Caco-2 (cell line): ENCODE measurements around the gene KCNK7. TPM values are rescaled to one million over a fixed set of nuclear protein-coding genes. Genes with fewer than 3 reads are reported as not detected.
A peak's percentile ranks its signal among the peaks of the same experiment; 100 is the strongest.

Experiments
- BruUV-seq: library from RNA; stranded (reverse); fragments of 400-500 nt; replicated peaks from 2 replicates; lab custom pipeline; 2021; lab: Mats Ljungman, UMichigan
- CTCF ChIA-PET: fragments of 300-600 bp; sonication (Branson Sonifier 250); formaldehyde crosslinking; loops from one replicate; lab custom pipeline; 2022; ENCODE audit warnings: antibody characterized with exemption; lab: Charles Lee
- POLR2A ChIA-PET: fragments of 300-600 bp; sonication (Branson Sonifier 250); formaldehyde crosslinking; loops from one replicate; lab custom pipeline; 2022; ENCODE audit warnings: antibody characterized with exemption; lab: Charles Lee
- DNase-seq, 2 experiments: peaks; one replicate each; pipeline versions ENCODE4 v3.0.0 to v3.0.0-alpha.2; 2020 to 2022
- H3K27me3 ChIP-seq: replicated peaks from 2 replicates; pipeline ENCODE4 v1.6.0; 2011; ENCODE audit warnings: low read length; ENCODE audit not compliant: control insufficient read depth, insufficient read depth
- H3K36me3 ChIP-seq: 2 replicates; pipeline ENCODE4 v1.5.1; 2011; ENCODE audit warnings: low read length; ENCODE audit not compliant: control insufficient read depth, insufficient read depth
- H3K4me1 ChIP-seq: fragments of 250-450 bp; sonication (Bioruptor Pico); 2 replicates; pipeline ENCODE4 v1.5.1; 2020; ENCODE audit warnings: mild to moderate bottlenecking
- H3K4me3 ChIP-seq: 2 replicates; pipeline ENCODE4 v1.5.1; 2011; ENCODE audit warnings: low read depth, mild to moderate bottlenecking, control low read depth, low read length
- H3K9me3 ChIP-seq: fragments of 250-450 bp; sonication (Bioruptor Pico); 2 replicates; pipeline ENCODE4 v1.5.1; 2020; ENCODE audit warnings: mild to moderate bottlenecking, moderate library complexity
- H3K27ac Mint-ChIP-seq: one replicate; pipeline ENCODE4 v1.8.0; 2022; ENCODE audit warnings: mixed read lengths; ENCODE audit not compliant: unreplicated experiment
- H3K27me3 Mint-ChIP-seq: one replicate; pipeline ENCODE4 v1.8.0; 2022; ENCODE audit warnings: mixed read lengths; ENCODE audit not compliant: insufficient read depth, unreplicated experiment
- H3K36me3 Mint-ChIP-seq: one replicate; pipeline ENCODE4 v1.8.0; 2022; ENCODE audit warnings: mild to moderate bottlenecking, mixed read lengths; ENCODE audit not compliant: insufficient read depth, unreplicated experiment
- H3K4me1 Mint-ChIP-seq: one replicate; pipeline ENCODE4 v1.8.0; 2022; ENCODE audit warnings: low read depth, mixed read lengths; ENCODE audit not compliant: unreplicated experiment
- H3K4me3 Mint-ChIP-seq: one replicate; pipeline ENCODE4 v1.8.0; 2022; ENCODE audit warnings: mild to moderate bottlenecking, moderate library complexity, mixed read lengths; ENCODE audit not compliant: unreplicated experiment
- H3K9me3 Mint-ChIP-seq: one replicate; pipeline ENCODE4 v1.8.0; 2022; ENCODE audit warnings: mixed read lengths; ENCODE audit not compliant: unreplicated experiment
- CTCF ChIP-seq, 2 experiments: fragments of 200-600 bp in 1 of 2; IDR thresholded peaks; 1 replicate in 1 of 2; 2 replicates in 1 of 2; pipeline versions ENCODE4 v1.5.1 to v1.8.0; 2011 to 2022; ENCODE audit warnings: antibody characterized with exemption in 1 of 2, control low read depth in 1 of 2, inconsistent platforms in 1 of 2, low read depth in 1 of 2, low read length in 1 of 2, mild to moderate bottlenecking in 1 of 2, moderate library complexity in 1 of 2; ENCODE audit not compliant: insufficient read depth in 1 of 2, severe bottlenecking in 1 of 2, unreplicated experiment in 1 of 2
- intact Hi-C: fragments of 100-400 bp; cut with micrococcal nuclease; formaldehyde crosslinking; loops from one replicate; pipeline ENCODE4 v1.10.0; 2022; ENCODE audit not compliant: unreplicated experiment
- total RNA-seq: library from RNA; stranded (reverse); gene quantifications from 2 replicates; pipeline ENCODE4 v1.2.3, GENCODE V29; 2022

KCNK7 gene
- total RNA-seq, 1 experiment from 2014 or later = 0.39 TPM

DNA sequence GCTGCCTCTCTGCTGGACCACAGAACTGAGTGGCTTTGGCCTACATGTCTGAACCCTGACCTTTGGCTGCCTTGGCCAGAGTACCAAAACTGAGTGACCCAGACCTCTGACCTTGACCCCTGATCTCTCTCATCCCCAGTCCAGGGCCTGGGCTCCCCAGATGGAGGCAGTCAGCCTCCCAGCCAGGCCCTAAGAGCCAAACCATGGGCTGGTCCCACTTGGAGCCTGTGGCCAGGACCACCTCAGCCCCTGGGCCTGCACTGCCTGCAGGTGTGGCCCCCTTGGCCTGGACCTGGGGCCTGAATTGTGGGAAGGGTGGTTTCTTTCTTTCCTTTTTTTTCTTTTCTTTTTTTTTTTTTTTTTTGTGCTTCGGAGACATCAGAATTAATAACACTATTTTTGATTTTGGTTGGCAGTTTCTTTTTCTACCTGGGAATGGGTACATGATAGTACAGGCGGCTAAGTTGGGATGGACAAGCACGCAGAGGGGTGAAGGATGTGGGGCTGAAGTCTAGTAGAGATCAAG lies 41.5 kb upstream of the KCNK7 start:
- POLR2A ChIA-PET = no interaction called here
- Histone ChIP-seq H3K4me3 (no peak overlapping the region), H3K27me3 (no peaks in the 10 kb centered on the region), H3K4me1 (no peaks in the 10 kb centered on the region), H3K9me3 (no peaks in the 10 kb centered on the region), H3K36me3 (peaks cover 5% of the 10 kb centered on the region)
- Mint-ChIP-seq H3K27me3 (no peaks in the 10 kb centered on the region), H3K36me3 (peaks cover 55% of the 10 kb centered on the region), H3K27ac (no peak overlapping the region), H3K4me3 (no peak overlapping the region), H3K9me3 (no peaks in the 10 kb centered on the region), H3K4me1 (peaks cover 5% of the 10 kb centered on the region)
- TF ChIP-seq CTCF (IDR thresholded peaks at IDR 0.05; ENCODE audit: insufficient read depth in 1 of 2, low read depth in 1 of 2, low read length in 1 of 2, severe bottlenecking in 1 of 2, unreplicated experiment in 1 of 2) = no peak
- intact Hi-C loops = no loop called here
- CTCF ChIA-PET = interaction anchor here (0.7 kb wide), 1 partner anchor 15 kb away, joined by 3 read pairs; no protein-coding TSS in a partner anchor
- BruUV-seq = TSS peak; percentile 28
- DNase-seq = no peak

- Histone ChIP-seq H3K4me1 (no peaks in the 10 kb centered on the region), H3K27me3 (no peaks in the 10 kb centered on the region), H3K4me3 (no peak overlapping the region), H3K9me3 (no peaks in the 10 kb centered on the region), H3K36me3 (peaks cover 5% of the 10 kb centered on the region)
- ChIA-PET POLR2A (no interaction called here), CTCF (no interaction called here)
- DNase-seq = no peak
- intact Hi-C loops = no loop called here
- H3K36me3 Mint-ChIP-seq = peaks cover 51% of the 10 kb centered on the region
- H3K4me3 Mint-ChIP-seq = no peak overlapping the region
- no peaks in the 10 kb centered on the region for H3K4me1 Mint-ChIP-seq
- no peaks in the 10 kb centered on the region for H3K27me3 Mint-ChIP-seq
- H3K9me3 Mint-ChIP-seq = no peaks in the 10 kb centered on the region
- no peak for TF ChIP-seq CTCF (IDR thresholded peaks at IDR 0.05; ENCODE audit: insufficient read depth in 1 of 2, low read depth in 1 of 2, low read length in 1 of 2, severe bottlenecking in 1 of 2, unreplicated experiment in 1 of 2)
- no peak overlapping the region for H3K27ac Mint-ChIP-seq
- no TSS peak for BruUV-seq
Measured at GRCh38 chr11:65636108-65637031, 40.8 kb upstream of the KCNK7 start.

- DNase-seq = no peak
- Mint-ChIP-seq H3K9me3 (no peaks in the 10 kb centered on the region), H3K4me3 (no peak overlapping the region), H3K27me3 (no peaks in the 10 kb centered on the region), H3K27ac (no peak overlapping the region), H3K36me3 (peaks cover 47% of the 10 kb centered on the region), H3K4me1 (no peaks in the 10 kb centered on the region)
- Histone ChIP-seq H3K27me3 (no peaks in the 10 kb centered on the region), H3K36me3 (peaks cover 5% of the 10 kb centered on the region), H3K9me3 (no peaks in the 10 kb centered on the region), H3K4me3 (no peak overlapping the region), H3K4me1 (no peaks in the 10 kb centered on the region)
- ChIA-PET CTCF (no interaction called here), POLR2A (no interaction called here)
- intact Hi-C loops = no loop called here
- no TSS peak for BruUV-seq
- TF ChIP-seq CTCF (IDR thresholded peaks at IDR 0.05; ENCODE audit: insufficient read depth in 1 of 2, low read depth in 1 of 2, low read length in 1 of 2, severe bottlenecking in 1 of 2, unreplicated experiment in 1 of 2) = no peak
Measured at GRCh38 chr11:65634905-65635731, 39.5 kb upstream of the KCNK7 start.
